ENCODE data around the gene PSD.

The PSD gene

DNA sequence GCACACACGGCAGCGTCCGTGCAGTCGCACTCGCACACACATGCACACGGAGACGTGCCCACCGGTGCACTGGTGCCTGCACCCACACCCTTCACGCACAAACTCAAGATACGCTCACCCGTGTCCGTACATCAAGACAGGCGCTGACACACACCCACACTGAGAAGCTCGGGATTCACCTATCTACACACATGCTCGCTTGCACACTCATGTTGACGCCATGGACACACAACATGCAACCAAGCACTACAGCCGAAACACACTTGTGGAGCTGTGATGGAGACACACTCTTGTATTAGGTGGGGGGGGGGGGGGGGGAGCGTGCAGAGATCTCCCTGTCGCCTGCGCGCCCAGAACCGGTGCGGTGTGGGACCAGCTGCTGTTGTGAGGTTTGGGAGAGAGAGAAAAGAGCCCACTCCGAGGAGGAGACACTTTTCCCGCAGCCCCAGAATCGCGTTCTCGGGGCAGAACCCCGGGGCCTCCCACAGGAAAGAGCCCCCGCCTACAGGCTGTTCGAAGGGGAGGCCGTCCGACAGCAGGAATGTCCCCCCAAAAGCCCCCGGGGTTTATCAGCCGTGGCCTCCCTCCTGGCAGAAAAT, 23.7 kb downstream of the PSD start:
- no peak for DNase-seq (ENCODE audit: low read depth)
- H3K4me3 ChIP-seq (ENCODE audit: low read length): peak overlapping the region; percentile 72
- TF ChIP-seq CTCF (conservative IDR thresholded peaks at IDR 0.05; ENCODE audit: low read depth, low read length): no peak

DNA sequence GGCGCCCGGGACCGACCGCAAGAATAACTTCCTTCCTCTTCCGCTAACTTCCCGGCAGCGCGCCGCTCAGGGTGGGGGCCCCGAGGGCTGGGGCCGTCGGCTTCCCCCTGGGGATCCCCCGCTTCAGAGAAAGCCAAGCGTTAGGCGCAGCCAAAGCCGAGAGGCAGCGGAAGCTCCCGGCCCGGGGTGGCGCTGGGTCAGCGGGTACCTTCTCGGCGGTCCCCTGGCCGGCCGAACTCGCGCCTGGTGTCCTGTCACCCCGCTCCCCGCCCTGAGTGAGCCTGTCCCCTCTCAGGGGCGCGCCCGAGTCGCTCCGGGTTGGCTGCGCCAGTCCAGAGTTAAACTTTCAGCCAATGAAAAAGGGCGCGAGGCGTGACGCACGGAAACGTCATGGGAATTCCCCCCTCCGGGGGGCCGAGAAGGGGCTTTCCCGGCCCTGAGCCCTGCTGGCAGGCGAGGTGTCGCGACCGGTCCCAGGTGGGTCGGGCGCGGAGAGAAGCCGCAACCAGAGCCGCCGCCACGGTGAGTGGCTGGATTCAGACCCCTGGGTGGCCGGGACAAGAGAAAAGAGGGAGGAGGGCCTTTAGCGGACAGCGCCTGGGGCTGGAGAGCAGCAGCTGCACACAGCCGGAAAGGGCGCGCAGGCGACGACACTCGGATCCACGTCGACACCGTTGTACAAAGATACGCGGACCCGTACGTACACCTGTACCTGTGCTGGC, 24.3 kb downstream of the PSD start:
- peak overlapping the region; percentile 72 for H3K4me3 ChIP-seq (ENCODE audit: low read length)
- TF ChIP-seq CTCF (conservative IDR thresholded peaks at IDR 0.05; ENCODE audit: low read depth, low read length): no peak
- peak; percentile 70 for DNase-seq (ENCODE audit: low read depth)

GRCh38 chr10:102393411-102394078, 25.0 kb downstream of the PSD start:
- peak; percentile 85 for TF ChIP-seq CTCF (conservative IDR thresholded peaks at IDR 0.05; ENCODE audit: low read depth, low read length)

GRCh38 chr10:102392306-102392705, 26.3 kb downstream of the PSD start:
- DNase-seq (ENCODE audit: low read depth): no peak
- TF ChIP-seq CTCF (conservative IDR thresholded peaks at IDR 0.05; ENCODE audit: low read depth, low read length): no peak
- H3K4me3 ChIP-seq (ENCODE audit: low read length): no peak overlapping the region

More at GRCh38 chr10:102393411-102394078, 25.0 kb downstream of the PSD start:
- DNase-seq (ENCODE audit: low read depth): no peak
- H3K4me3 ChIP-seq (ENCODE audit: low read length): peak overlapping the region; percentile 72

DNA sequence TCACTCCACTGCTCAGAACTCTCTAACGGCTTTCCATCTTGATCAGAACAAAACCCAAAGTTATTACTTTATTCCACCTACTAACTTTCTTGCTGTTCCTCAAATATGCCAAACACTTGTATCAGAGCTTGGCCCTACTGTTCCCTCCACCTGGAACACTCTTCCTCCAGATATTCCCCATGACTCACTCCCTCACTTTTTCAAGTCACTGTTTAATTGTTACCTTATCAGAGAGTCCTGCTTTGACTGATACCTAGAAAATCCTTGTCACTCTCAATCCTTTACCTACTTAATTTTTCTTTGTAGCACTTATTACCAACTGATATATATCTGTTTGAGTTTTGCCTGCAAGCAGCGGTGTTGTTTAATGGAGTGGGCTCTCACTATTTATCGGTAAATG, 28.7 kb downstream of the PSD start:
- no peak overlapping the region for H3K4me3 ChIP-seq (ENCODE audit: low read length)
- no peak for DNase-seq (ENCODE audit: low read depth)
- no peak for TF ChIP-seq CTCF (conservative IDR thresholded peaks at IDR 0.05; ENCODE audit: low read depth, low read length)

DNA sequence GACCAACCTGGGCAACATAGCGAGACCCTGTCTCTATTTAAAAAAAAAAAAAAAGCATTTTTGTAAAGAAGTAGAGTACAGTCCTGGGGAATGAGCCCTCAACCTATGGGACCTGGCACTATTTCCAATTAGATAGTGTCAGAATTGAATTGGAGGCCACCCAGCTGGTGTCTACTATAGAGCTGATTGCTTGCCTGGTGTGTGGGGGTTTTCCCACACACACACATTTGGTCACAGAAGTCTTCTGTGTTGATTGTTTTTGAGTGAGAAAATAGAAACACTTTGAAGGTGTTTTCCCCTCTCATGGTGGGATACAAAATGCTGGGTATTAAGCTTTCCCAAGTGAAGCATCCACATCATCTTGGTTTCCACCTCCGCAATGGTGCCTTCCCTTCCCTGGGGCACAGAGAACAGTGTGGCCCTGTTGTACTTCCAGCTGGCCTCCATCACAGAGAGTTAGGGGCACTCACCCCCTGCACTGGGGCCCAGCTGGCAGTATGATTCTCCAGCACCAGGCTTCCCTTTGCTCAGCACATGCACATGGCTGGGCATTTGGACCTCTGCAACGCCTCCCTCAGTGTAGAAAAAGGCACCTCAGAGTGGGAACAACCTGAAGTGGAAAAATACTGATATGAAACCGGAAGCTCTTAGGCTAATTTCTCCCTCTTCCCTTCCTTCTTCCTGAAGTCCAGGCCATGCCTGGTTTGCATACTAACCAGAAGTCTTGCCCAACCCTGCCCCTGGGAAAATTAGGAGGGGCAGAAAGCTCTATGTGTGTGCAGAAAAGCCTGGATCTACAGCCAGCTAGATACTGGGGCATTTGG, 33.8 kb downstream of the PSD start:
- TF ChIP-seq CTCF (conservative IDR thresholded peaks at IDR 0.05; ENCODE audit: low read depth, low read length): no peak
- no peak overlapping the region for H3K4me3 ChIP-seq (ENCODE audit: low read length)
- no peak for DNase-seq (ENCODE audit: low read depth)

Data from retinal pigment epithelial cell (primary cell).